ENCODE measurements around the gene TMED4. TPM values are rescaled to one million over a fixed set of nuclear protein-coding genes. Genes with fewer than 3 reads are reported as not detected.

TMED4 gene
- polyA plus RNA-seq, 1 donor from 2014 or later: 158 TPM

DNA sequence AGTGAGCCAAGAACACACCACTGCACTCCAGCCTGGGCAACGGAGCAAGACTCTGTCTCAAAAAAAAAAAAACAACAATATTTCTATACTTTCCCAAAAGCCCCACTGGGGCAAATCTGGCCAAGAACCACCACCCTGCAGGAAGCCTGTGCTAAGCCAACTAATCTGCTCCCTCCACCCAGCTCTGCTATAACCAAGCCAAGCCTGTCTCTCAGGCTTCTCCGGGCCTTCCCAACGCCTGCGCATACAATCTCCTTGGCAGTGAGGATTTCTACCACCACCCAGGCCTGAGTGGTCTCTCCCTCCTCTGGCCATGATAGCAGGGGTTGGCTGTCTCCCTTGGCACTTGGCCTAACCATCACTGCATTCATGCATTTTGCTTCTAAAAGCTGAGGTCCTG lies 22.5 kb downstream of the TMED4 start:
- Histone ChIP-seq H3K27ac (ENCODE audit: low read length) (no peak overlapping the region), H3K9me2 (ENCODE audit: insufficient read depth, low read length) (no peaks in the 10 kb centered on the region), H3F3A (ENCODE audit: insufficient read depth, low read length, poor library complexity, severe bottlenecking) (no peaks in the 10 kb centered on the region), H3K4me3 (ENCODE audit: low read length) (no peak overlapping the region), H4K20me1 (ENCODE audit: insufficient read depth) (no peaks in the 10 kb centered on the region), H2AFZ (ENCODE audit: low read depth, low read length) (no peak overlapping the region), H3K36me3 (ENCODE audit: insufficient read depth, low read length) (no peaks in the 10 kb centered on the region), H3K4me2 (ENCODE audit: low read length) (no peak overlapping the region), H3K9me3 (ENCODE audit: low read length) (no peaks in the 10 kb centered on the region), H3K79me2 (replicated peaks; ENCODE audit: insufficient read depth, low read length) (no peaks in the 10 kb centered on the region), H3K27me3 (ENCODE audit: insufficient read depth, low read depth, low read length) (no peaks in the 10 kb centered on the region), H3K9ac (ENCODE audit: low read length) (no peak overlapping the region)
- no peak for TF ChIP-seq TAF1 (IDR thresholded peaks at IDR 0.05; ENCODE audit: low read depth)
- no peak for TF ChIP-seq RAD21 (conservative IDR thresholded peaks at IDR 0.05)
- TF ChIP-seq, protein P1, sequence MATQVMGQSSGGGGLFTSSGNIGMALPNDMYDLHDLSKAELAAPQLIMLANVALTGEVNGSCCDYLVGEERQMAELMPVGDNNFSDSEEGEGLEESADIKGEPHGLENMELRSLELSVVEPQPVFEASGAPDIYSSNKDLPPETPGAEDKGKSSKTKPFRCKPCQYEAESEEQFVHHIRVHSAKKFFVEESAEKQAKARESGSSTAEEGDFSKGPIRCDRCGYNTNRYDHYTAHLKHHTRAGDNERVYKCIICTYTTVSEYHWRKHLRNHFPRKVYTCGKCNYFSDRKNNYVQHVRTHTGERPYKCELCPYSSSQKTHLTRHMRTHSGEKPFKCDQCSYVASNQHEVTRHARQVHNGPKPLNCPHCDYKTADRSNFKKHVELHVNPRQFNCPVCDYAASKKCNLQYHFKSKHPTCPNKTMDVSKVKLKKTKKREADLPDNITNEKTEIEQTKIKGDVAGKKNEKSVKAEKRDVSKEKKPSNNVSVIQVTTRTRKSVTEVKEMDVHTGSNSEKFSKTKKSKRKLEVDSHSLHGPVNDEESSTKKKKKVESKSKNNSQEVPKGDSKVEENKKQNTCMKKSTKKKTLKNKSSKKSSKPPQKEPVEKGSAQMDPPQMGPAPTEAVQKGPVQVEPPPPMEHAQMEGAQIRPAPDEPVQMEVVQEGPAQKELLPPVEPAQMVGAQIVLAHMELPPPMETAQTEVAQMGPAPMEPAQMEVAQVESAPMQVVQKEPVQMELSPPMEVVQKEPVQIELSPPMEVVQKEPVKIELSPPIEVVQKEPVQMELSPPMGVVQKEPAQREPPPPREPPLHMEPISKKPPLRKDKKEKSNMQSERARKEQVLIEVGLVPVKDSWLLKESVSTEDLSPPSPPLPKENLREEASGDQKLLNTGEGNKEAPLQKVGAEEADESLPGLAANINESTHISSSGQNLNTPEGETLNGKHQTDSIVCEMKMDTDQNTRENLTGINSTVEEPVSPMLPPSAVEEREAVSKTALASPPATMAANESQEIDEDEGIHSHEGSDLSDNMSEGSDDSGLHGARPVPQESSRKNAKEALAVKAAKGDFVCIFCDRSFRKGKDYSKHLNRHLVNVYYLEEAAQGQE (IDR thresholded peaks at IDR 0.05; ENCODE audit: borderline replicate concordance): no peak
- TF ChIP-seq EP300 (conservative IDR thresholded peaks at IDR 0.05; ENCODE audit: poor library complexity, severe bottlenecking): no peak
- TF ChIP-seq MXI1 (conservative IDR thresholded peaks at IDR 0.05; ENCODE audit: poor library complexity, severe bottlenecking): no peak
- TF ChIP-seq, protein P2, sequence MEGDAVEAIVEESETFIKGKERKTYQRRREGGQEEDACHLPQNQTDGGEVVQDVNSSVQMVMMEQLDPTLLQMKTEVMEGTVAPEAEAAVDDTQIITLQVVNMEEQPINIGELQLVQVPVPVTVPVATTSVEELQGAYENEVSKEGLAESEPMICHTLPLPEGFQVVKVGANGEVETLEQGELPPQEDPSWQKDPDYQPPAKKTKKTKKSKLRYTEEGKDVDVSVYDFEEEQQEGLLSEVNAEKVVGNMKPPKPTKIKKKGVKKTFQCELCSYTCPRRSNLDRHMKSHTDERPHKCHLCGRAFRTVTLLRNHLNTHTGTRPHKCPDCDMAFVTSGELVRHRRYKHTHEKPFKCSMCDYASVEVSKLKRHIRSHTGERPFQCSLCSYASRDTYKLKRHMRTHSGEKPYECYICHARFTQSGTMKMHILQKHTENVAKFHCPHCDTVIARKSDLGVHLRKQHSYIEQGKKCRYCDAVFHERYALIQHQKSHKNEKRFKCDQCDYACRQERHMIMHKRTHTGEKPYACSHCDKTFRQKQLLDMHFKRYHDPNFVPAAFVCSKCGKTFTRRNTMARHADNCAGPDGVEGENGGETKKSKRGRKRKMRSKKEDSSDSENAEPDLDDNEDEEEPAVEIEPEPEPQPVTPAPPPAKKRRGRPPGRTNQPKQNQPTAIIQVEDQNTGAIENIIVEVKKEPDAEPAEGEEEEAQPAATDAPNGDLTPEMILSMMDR (IDR thresholded peaks at IDR 0.05; ENCODE audit: poor library complexity, severe bottlenecking): no peak

DNA sequence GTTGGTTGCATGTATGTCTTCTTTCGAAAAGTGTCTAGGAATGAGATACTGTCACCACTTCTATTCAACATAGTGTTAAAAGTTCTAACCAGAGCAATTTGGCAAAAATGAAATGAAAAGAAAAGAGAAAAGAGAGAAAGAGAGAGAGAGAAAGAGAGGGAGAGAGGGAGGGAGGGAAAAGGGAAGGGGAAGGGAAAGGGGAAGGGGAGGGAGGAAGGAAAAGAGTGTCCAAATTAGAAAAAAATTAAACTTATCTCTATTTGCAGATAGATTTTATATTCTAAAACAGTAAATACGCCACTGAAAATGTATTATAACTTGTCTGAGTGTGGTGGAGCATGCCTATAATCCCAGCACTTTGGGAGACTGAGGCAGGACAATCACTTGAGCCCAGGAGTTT lies 24.5 kb downstream of the TMED4 start:
- no peaks in the 10 kb centered on the region for H3K9me2 ChIP-seq (ENCODE audit: insufficient read depth, low read length)
- no peak overlapping the region for H3K4me3 ChIP-seq (ENCODE audit: low read length)
- TF ChIP-seq EZH2 (IDR thresholded peaks at IDR 0.05; ENCODE audit: borderline replicate concordance, insufficient read depth, low read length, poor library complexity, severe bottlenecking) (no peak), MXI1 (conservative IDR thresholded peaks at IDR 0.05; ENCODE audit: poor library complexity, severe bottlenecking) (no peak), SMC3 (conservative IDR thresholded peaks at IDR 0.05; ENCODE audit: poor library complexity) (no peak), POLR2AphosphoS5 (IDR thresholded peaks at IDR 0.05) (no peak), RAD21 (conservative IDR thresholded peaks at IDR 0.05) (no peak), TAF1 (IDR thresholded peaks at IDR 0.05; ENCODE audit: low read depth) (no peak), EP300 (conservative IDR thresholded peaks at IDR 0.05; ENCODE audit: poor library complexity, severe bottlenecking) (no peak)
- TF ChIP-seq, protein P1 (IDR thresholded peaks at IDR 0.05; ENCODE audit: borderline replicate concordance): no peak
- TF ChIP-seq, protein P2 (IDR thresholded peaks at IDR 0.05; ENCODE audit: poor library complexity, severe bottlenecking): no peak
- H4K20me1 ChIP-seq (ENCODE audit: insufficient read depth): no peaks in the 10 kb centered on the region
- H3K36me3 ChIP-seq (ENCODE audit: insufficient read depth, low read length): no peaks in the 10 kb centered on the region
- H3F3A ChIP-seq (ENCODE audit: insufficient read depth, low read length, poor library complexity, severe bottlenecking): no peaks in the 10 kb centered on the region
- H3K4me2 ChIP-seq (ENCODE audit: low read length): no peak overlapping the region
- H2AFZ ChIP-seq (ENCODE audit: low read depth, low read length): no peak overlapping the region
- H3K9me3 ChIP-seq (ENCODE audit: low read length): no peaks in the 10 kb centered on the region
- no peak overlapping the region for H3K27ac ChIP-seq (ENCODE audit: low read length)
- H3K27me3 ChIP-seq (ENCODE audit: insufficient read depth, low read depth, low read length): no peaks in the 10 kb centered on the region
- no peaks in the 10 kb centered on the region for H3K79me2 ChIP-seq (replicated peaks; ENCODE audit: insufficient read depth, low read length)
- H3K9ac ChIP-seq (ENCODE audit: low read length): no peak overlapping the region
